Measurements from ENCODE around the gene MPST. TPM values are rescaled to one million over a fixed set of nuclear protein-coding genes. Genes with fewer than 3 reads are reported as not detected.

The MPST gene
- total RNA-seq, 1 experiment from 2014 or later: 68.6 TPM

DNA sequence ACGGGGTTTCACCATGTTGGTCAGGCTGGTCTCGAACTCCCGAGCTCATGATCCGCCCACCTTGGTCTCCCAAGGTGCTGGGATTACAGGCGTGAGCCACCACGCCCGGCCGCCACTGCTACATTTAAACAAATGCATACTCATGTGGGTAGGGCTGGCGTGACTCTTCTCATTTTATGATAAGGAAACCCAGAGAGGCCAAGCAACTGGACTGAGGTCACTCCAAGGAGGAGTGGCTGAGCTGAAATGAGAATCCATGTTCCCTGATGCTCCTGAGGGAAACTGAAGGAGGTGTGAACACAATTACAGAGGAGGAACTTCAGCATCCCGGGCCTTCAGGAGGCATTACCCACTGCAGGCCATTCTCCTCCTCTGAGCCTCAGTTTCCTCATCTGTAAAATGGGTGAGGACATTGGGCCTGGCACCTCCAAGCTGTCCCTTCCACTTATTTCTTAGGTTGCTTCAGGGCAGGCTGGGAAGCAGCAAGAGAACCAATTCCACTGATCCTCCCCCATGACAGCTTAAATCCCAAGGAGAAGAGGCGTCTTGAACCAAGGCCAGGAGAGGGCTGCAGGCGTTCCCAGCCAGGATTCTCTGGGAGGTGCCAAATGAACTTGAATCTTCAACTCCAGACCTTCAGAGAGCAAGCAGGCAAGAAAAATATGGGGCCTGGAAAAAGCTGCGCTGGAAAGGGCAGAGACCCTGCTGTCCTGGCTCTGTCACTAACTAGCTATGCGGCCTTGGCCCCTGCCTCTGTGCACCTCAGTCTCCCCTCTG is 3.2 kb upstream of the MPST start:
- no peaks in the 10 kb centered on the region for H3K9me2 ChIP-seq (ENCODE audit: insufficient read depth)
- TF ChIP-seq, protein P1, sequence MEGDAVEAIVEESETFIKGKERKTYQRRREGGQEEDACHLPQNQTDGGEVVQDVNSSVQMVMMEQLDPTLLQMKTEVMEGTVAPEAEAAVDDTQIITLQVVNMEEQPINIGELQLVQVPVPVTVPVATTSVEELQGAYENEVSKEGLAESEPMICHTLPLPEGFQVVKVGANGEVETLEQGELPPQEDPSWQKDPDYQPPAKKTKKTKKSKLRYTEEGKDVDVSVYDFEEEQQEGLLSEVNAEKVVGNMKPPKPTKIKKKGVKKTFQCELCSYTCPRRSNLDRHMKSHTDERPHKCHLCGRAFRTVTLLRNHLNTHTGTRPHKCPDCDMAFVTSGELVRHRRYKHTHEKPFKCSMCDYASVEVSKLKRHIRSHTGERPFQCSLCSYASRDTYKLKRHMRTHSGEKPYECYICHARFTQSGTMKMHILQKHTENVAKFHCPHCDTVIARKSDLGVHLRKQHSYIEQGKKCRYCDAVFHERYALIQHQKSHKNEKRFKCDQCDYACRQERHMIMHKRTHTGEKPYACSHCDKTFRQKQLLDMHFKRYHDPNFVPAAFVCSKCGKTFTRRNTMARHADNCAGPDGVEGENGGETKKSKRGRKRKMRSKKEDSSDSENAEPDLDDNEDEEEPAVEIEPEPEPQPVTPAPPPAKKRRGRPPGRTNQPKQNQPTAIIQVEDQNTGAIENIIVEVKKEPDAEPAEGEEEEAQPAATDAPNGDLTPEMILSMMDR (IDR thresholded peaks at IDR 0.05 in 2 of 3, conservative IDR thresholded peaks at IDR 0.05 in 1 of 3; ENCODE audit: borderline replicate concordance in 1 of 3, insufficient read depth in 1 of 3, low read depth in 2 of 3, low read length in 2 of 3): no peak
- no peak for TF ChIP-seq RAD21 (IDR thresholded peaks at IDR 0.05; ENCODE audit: low read depth)
- TF ChIP-seq SRF (IDR thresholded peaks at IDR 0.05; ENCODE audit: low read depth): no peak
- no peak for TF ChIP-seq JUND (IDR thresholded peaks at IDR 0.05)
- TF ChIP-seq, protein P2, sequence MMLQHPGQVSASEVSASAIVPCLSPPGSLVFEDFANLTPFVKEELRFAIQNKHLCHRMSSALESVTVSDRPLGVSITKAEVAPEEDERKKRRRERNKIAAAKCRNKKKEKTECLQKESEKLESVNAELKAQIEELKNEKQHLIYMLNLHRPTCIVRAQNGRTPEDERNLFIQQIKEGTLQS (IDR thresholded peaks at IDR 0.05): no peak
- no peak for TF ChIP-seq EZH2 (IDR thresholded peaks at IDR 0.05)
- no peak for TF ChIP-seq EZH2phosphoT487 (IDR thresholded peaks at IDR 0.05; ENCODE audit: borderline replicate concordance)
- TF ChIP-seq CBX3 (IDR thresholded peaks at IDR 0.05; ENCODE audit: low read depth): no peak
- TF ChIP-seq CEBPB (IDR thresholded peaks at IDR 0.05; ENCODE audit: low read depth): no peak
- no peak for TF ChIP-seq FOSL1 (IDR thresholded peaks at IDR 0.05; ENCODE audit: low read depth)
- no peak for TF ChIP-seq SIN3A (IDR thresholded peaks at IDR 0.05; ENCODE audit: low read depth)
- TF ChIP-seq SP1 (IDR thresholded peaks at IDR 0.05; ENCODE audit: low read depth): no peak
- TF ChIP-seq, protein P3, sequence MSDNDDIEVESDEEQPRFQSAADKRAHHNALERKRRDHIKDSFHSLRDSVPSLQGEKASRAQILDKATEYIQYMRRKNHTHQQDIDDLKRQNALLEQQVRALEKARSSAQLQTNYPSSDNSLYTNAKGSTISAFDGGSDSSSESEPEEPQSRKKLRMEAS (IDR thresholded peaks at IDR 0.05): no peak
- no peak for TF ChIP-seq ZNF274 (IDR thresholded peaks at IDR 0.05; ENCODE audit: low read depth, low read length)
- TF ChIP-seq EGR1 (IDR thresholded peaks at IDR 0.05; ENCODE audit: low read depth): no peak
- no peak for TF ChIP-seq ELF1 (IDR thresholded peaks at IDR 0.05; ENCODE audit: borderline replicate concordance, low read depth)
- TF ChIP-seq POLR2A (IDR thresholded peaks at IDR 0.05; ENCODE audit: borderline replicate concordance, extremely low read depth, insufficient read depth, insufficient read length): no peak
- TF ChIP-seq POLR2AphosphoS5 (IDR thresholded peaks at IDR 0.05; ENCODE audit: low read depth, low read length): no peak
- no peak for TF ChIP-seq TCF7L2 (IDR thresholded peaks at IDR 0.05; ENCODE audit: borderline replicate concordance, extremely low read depth, insufficient read depth, insufficient read length)
- TSS peak; percentile 24 for BruUV-seq (replicated peaks)
- POLR2A ChIA-PET: no interaction called here
- no peaks in the 10 kb centered on the region for H4K20me1 ChIP-seq (ENCODE audit: insufficient read depth)
- intact Hi-C loops (cut with micrococcal nuclease): no loop called here
- no peak overlapping the region for H3K27ac ChIP-seq (ENCODE audit: low read depth, low read length)
- no peaks in the 10 kb centered on the region for H3K9me3 ChIP-seq (ENCODE audit: control insufficient read depth in 1 of 2, insufficient read depth in 1 of 2, low read depth in 1 of 2, low read length in 2 of 2)
- no peak overlapping the region for H3K4me2 ChIP-seq (ENCODE audit: low read length)
- no peak for ATAC-seq
- no peak overlapping the region for H3K4me3 ChIP-seq (replicated peaks in 1 of 2; ENCODE audit: low read depth in 1 of 2, low read length in 2 of 2)
- H3K36me3 ChIP-seq (ENCODE audit: control insufficient read depth in 1 of 2, insufficient read depth in 2 of 2, low read length in 2 of 2): no peaks in the 10 kb centered on the region
- H3K79me2 ChIP-seq (ENCODE audit: insufficient read depth, low read length): peaks cover 8% of the 10 kb centered on the region; the same call in 1 of the 2 replicates
- RAD21 ChIA-PET (ENCODE audit: low non-redundant PET in 1 of 2, low total read pairs in 2 of 2, uncharacterized antibody in 2 of 2, unreplicated experiment in 2 of 2): no interaction called here
- H3K9ac ChIP-seq (ENCODE audit: low read length): no peak overlapping the region
- H2AFZ ChIP-seq (ENCODE audit: low read depth, low read length, poor library complexity, severe bottlenecking): no peak overlapping the region
- peaks cover 12 to 33% of the 10 kb centered on the region in 2 experiments; a peak in 2 of 4 replicates for H3K4me1 ChIP-seq (ENCODE audit: control insufficient read depth in 1 of 2, insufficient read depth in 2 of 2, low read length in 2 of 2)
- CTCF ChIA-PET: interaction anchor here (2.0 kb wide), 1 partner anchor 18 kb away, joined by 4 read pairs; no protein-coding TSS in a partner anchor
- H3K27me3 ChIP-seq (ENCODE audit: insufficient read depth, low read length): no peaks in the 10 kb centered on the region
- no peak for DNase-seq (ENCODE audit: low read depth, low spot score)
